Fibroblast of villous mesenchyme (primary cell): ENCODE data around the gene CA6. TPM values are rescaled to one million over a fixed set of nuclear protein-coding genes. Genes with fewer than 3 reads are reported as not detected.
A peak's percentile ranks its signal among the peaks of the same experiment; 100 is the strongest.

Experiments used
- DNase-seq: peaks from one replicate; pipeline ENCODE4 v3.0.0-alpha.2; 2010; ENCODE audit warnings: low read depth
- H3K4me3 ChIP-seq: 2 replicates; pipeline ENCODE4 v1.5.1; 2011; ENCODE audit warnings: low read depth, mild to moderate bottlenecking, low read length
- total RNA-seq: library from RNA; depleted of rRNA; stranded (reverse); fragments of >200 nt; gene quantifications from 2 replicates; pipeline ENCODE4 v1.2.3, GENCODE V29; 2012
- TF ChIP-seq, protein P1 (sequence below): IDR thresholded peaks from 2 replicates; pipeline ENCODE4 v1.5.1; 2012; ENCODE audit warnings: low read depth, mild to moderate bottlenecking, low read length; ENCODE audit not compliant: insufficient read depth

CA6 gene
- total RNA-seq, 1 donor, result not detected

DNA sequence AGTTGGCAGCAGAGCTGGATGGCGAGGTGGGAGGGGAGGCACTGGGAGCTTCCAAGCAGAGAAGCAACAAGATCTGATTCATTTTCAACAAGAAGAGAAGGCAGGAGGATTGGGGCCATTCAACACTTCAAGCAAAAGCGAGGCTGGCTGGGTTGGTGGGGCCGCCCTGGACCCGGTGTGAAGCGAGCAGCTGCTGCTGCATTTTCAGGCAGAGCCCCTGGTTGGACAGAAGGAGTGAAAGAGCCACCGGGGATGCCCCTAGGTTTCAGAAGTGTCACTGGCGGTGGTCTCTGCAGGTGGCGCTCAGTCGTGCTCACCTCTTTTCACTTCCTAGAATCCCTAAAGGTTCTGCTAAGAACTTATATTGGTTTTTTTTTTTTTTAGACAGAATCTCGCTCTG, 62.6 kb downstream of the CA6 start:
- H3K4me3 ChIP-seq, result no peak overlapping the region
- TF ChIP-seq, protein P1, sequence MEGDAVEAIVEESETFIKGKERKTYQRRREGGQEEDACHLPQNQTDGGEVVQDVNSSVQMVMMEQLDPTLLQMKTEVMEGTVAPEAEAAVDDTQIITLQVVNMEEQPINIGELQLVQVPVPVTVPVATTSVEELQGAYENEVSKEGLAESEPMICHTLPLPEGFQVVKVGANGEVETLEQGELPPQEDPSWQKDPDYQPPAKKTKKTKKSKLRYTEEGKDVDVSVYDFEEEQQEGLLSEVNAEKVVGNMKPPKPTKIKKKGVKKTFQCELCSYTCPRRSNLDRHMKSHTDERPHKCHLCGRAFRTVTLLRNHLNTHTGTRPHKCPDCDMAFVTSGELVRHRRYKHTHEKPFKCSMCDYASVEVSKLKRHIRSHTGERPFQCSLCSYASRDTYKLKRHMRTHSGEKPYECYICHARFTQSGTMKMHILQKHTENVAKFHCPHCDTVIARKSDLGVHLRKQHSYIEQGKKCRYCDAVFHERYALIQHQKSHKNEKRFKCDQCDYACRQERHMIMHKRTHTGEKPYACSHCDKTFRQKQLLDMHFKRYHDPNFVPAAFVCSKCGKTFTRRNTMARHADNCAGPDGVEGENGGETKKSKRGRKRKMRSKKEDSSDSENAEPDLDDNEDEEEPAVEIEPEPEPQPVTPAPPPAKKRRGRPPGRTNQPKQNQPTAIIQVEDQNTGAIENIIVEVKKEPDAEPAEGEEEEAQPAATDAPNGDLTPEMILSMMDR, result no peak
- DNase-seq, result no peak

DNA sequence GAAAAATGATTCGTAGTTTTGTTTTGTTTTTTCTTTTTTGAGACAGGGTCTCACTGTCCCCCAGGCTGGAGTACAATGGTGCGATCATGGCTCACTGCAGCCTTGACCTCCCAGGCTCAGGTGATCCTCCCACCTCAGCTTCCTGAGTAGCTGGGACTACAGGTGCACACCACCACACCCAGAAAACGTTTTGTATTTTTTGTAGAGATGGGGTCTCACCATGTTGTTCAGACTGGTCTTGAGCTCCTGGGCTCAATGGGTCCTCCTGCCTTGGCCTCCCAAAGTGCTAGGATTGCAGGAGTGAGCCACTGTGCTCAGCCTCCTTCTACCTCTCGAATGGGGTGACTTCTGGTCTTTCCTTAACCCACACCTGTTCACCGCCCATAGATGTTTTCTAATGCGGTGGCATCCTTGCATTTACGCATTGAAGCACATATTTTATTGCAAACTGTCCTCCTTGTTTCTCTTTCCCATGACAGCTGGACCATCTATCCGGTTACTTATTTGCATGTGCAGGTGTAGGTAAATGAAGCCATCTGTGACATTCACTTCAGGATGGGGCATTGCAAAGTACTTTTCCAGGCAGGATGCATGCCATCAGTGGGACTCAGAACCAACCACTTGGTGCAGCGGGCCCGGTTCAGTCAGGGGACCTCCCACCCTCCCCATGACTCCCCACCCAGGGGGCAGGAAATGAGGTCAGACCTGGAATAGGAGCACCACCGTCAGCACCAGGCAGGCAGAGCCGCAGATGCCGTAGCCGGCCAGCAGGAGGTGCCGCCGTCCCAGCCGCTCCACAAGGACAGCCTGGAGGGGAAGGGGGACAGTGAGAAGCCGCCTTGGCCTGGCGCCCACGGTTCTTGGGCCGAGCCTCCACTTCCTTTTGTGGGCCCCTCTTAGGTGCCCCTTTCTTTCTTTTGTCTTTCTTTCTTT, 64.0 kb downstream of the CA6 start:
- H3K4me3 ChIP-seq, result no peak overlapping the region
- peak; percentile 34 for DNase-seq
- TF ChIP-seq, protein P1, result peak; percentile 72

DNA sequence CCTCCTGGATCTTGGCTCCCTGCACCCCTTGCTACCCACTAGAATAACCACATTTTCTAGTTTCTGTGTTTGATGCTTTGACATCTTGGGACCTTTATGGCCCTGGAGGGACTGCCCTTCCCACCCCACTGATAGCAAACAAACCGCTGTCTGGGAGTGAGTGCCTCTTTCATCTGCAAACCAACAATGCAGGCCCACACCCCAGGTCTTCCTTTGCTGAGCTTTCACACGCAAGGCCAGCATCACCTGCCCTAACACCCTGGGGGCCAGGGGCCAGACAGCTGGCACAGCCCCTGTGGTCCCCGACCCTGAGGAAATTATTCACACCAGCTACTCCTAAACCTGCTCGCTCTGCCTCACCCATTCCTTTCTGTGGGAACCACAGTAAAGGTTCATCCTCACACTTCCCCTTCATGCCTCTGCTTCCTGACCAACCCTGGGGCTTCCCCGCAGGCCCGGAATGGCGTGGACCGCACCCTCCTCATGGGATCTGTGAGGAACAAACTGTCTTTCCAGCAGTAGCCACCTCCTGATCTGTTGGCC, 65.2 kb downstream of the CA6 start:
- H3K4me3 ChIP-seq, result no peak overlapping the region
- TF ChIP-seq, protein P1, result no peak
- DNase-seq, result no peak

DNA sequence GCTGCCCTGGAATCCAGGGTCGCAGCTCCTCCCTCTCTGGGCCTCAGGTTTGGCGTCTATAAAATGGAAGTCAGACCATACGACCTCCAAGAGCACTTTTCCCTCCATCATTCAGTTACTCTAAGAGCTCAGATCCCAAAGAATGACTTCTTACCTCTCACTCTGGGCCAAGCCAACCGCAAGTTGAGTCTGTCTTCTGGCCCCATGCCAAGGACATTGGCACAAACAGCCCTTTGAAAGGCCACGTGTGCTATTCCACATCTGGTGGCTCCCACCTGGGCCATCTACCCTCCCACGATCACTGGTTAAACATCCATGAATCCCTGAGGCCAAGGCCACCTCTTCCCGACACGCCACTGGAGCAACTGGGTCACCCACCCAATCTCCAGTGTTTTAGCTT, 68.2 kb downstream of the CA6 start:
- no peak for DNase-seq
- no peak overlapping the region for H3K4me3 ChIP-seq
- TF ChIP-seq, protein P1, result no peak

DNA sequence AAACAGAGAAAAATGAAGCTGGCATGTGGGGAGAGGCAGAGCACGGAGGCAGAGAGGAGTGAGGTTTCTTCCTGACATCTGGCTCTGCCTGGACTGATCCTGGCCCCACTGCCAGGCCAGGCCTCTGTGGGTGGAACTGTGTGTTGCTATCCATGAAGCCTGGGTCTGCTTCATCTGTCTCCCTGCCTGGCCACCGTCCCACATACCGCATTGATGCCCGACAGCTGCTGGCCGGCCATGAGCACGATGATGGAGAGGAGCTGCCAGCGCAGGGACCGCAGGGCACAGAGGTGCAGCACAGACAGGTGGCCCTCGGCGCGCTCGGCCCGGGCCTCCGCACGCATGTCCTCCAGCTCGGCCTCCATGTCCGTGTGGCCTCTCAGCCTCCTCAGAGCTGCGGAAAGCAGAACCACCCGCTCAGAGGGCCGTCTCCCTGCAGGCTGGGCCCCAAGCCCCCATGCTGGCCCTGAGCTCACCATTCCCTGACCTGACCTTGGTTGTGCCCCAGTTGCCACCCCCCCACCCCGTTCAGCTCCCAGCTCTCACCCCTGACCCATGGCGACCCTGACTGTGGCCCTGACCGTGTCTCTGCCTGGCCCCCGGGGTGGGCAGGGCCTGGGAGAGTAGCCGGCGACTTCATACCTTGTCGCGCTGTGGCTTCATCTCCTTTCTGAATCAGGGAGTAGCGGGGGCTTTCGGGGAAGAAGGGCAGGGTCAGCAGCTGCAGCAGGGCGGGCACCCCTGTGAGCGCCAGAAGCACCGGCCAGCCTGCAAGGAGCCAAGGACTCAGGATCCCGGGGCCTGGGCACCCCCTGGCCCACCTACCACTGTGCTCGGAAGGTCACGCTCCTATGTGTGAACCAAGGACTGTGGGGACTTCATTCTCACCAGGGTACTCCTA, 69.1 kb downstream of the CA6 start:
- DNase-seq, result no peak
- no peak overlapping the region for H3K4me3 ChIP-seq
- TF ChIP-seq, protein P1, result no peak

DNA sequence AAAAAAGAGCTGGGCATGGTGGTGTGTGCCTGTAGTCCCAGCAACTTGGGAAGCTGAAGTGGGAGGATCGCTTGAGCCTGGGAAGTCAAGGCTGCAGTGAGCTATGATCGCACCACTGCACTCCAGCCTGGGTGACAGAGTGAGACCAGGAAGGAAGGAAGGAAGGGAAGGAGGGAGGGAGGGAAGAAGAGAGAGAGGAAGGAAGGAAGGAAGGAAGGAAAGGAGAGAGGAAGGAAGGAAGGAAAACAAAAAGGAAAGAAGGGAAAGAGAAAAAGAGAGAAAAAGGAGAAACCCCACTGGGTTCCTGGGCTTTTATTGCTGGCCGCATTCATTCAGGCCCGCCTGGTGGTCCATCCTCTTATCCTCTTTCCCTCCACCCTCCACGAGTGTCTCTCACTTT, 70.8 kb downstream of the CA6 start:
- TF ChIP-seq, protein P1, result no peak
- DNase-seq, result no peak
- no peak overlapping the region for H3K4me3 ChIP-seq
